Stomach (tissue), 9 donors: ENCODE data around the gene MDFIC. TPM values are rescaled to one million over a fixed set of nuclear protein-coding genes. Genes with fewer than 3 reads are reported as not detected.

Experiments
- DNase-seq, 2 donors: peaks; one replicate each; pipeline versions ENCODE4 v3.0.0 to v3.0.0-alpha.2; 2013 to 2019
- H3K27ac ChIP-seq, 5 donors: fragments of 200-600 bp in 4 of 5; sonication (generic) in 4 of 5; one replicate each; pipeline ENCODE4 v1.5.1; 2013 to 2019; ENCODE audit warnings: mild to moderate bottlenecking in 1 of 5, moderate library complexity in 1 of 5
- H3K27me3 ChIP-seq, 3 donors: fragments of 200-600 bp; sonication (generic); one replicate each; pipeline ENCODE4 v1.5.1; 2017 to 2019; ENCODE audit warnings: mixed run types in 1 of 3
- H3K36me3 ChIP-seq, 4 donors: fragments of 200-600 bp; sonication (generic); 1 replicate in 3 of 4; 2 replicates in 1 of 4; pipeline ENCODE4 v1.5.1; 2016 to 2019
- H3K4me1 ChIP-seq, 4 donors: fragments of 200-600 bp; sonication (generic); one replicate each; pipeline ENCODE4 v1.5.1; 2016 to 2019
- H3K4me3 ChIP-seq, 4 donors: fragments of 200-600 bp; sonication (generic) in 3 of 4; one replicate each; pipeline ENCODE4 v1.5.1; 2016 to 2019; ENCODE audit warnings: mild to moderate bottlenecking in 1 of 4
- H3K9me3 ChIP-seq, 4 donors: fragments of 200-600 bp; sonication (generic); one replicate each; pipeline ENCODE4 v1.5.1; 2016 to 2019
- CTCF ChIP-seq, 7 experiments: fragments of 450-650 bp in 4 of 7; fragments of 200-600 bp in 3 of 7; sonication (generic) in 3 of 7; IDR thresholded peaks; one replicate each; pipeline ENCODE4 v1.5.1; 2016 to 2019; ENCODE audit warnings: antibody characterized with exemption in 7 of 7, control low read depth in 2 of 7, mild to moderate bottlenecking in 1 of 7
- EP300 ChIP-seq: sonication (generic); formaldehyde crosslinking; IDR thresholded peaks from one replicate; pipeline ENCODE4 v1.6.1; 2017; ENCODE audit warnings: antibody characterized with exemption
- POLR2A ChIP-seq, 4 donors: fragments of 450-650 bp; IDR thresholded peaks; one replicate each; pipeline ENCODE4 v1.6.1; 2016; ENCODE audit warnings: antibody characterized with exemption in 4 of 4, control low read depth in 2 of 4, mild to moderate bottlenecking in 1 of 4, moderate library complexity in 1 of 4
- POLR2AphosphoS5 ChIP-seq, 3 donors: sonication (generic); formaldehyde crosslinking; IDR thresholded peaks; one replicate each; pipeline ENCODE4 v1.6.1; 2016; ENCODE audit warnings: antibody characterized with exemption in 3 of 3
- WGBS, 5 donors: extraction: QIAGEN DNeasy Blood & Tissue Kit in 3 of 5; methylation state at CpG; one replicate each; pipeline versions ENCODE4 v1.1.5 to v1.1.7; 2013 to 2018; 5-methylcytosine and 5-hydroxymethylcytosine counted together
- intact Hi-C: fragments of 100-400 bp; cut with DNase I; formaldehyde crosslinking; loops from one replicate; pipeline ENCODE4 v1.15.1; 2023; ENCODE audit warnings: low total_unique reads
- polyA plus RNA-seq, 3 donors: library from polyadenylated mRNA; stranded (reverse); fragments of 200-250 nt; gene quantifications; one replicate each; pipeline ENCODE4 v1.2.3, GENCODE V29; 2013
- total RNA-seq, 5 donors: library from RNA; depleted of rRNA; stranded (reverse); fragments of >200 nt; gene quantifications; one replicate each; pipeline versions ENCODE4 v1.1.0 to v1.2.3, GENCODE V29; 2014 to 2016
- donor health status: healthy with polysubstance abuse.
- donor health status: Bipolar disorder and iron deficiency.
- donor health status: healthy.

The MDFIC gene
- total and polyA plus RNA-seq, 8 donors = 6.9 to 39.8 (median 8.6) TPM

- TF ChIP-seq EP300 (no peak), POLR2AphosphoS5 (IDR thresholded peaks at IDR 0.05) (no peak), CTCF (IDR thresholded peaks at IDR 0.05) (no peak), POLR2A (IDR thresholded peaks at IDR 0.05) (no peak)
- Histone ChIP-seq H3K4me1 (no peaks in the 10 kb centered on the region), H3K4me3 (no peak overlapping the region), H3K27me3 (no peaks in the 10 kb centered on the region), H3K36me3 (no peaks in the 10 kb centered on the region), H3K9me3 (no peaks in the 10 kb centered on the region), H3K27ac (no peak overlapping the region)
- intact Hi-C loops = no loop called here
- no peak for DNase-seq
- 84 to 92% (median 91%) methylated on average over 2 of the region's 2 CpGs for WGBS, 5 donors
These were observed 115.4 kb downstream of the MDFIC start for GRCh38 chr7:115037128-115037802.

GRCh38 chr7:115038158-115038557 is 116.3 kb downstream of the MDFIC start:
- Histone ChIP-seq H3K27ac (no peak overlapping the region), H3K36me3 (no peaks in the 10 kb centered on the region), H3K27me3 (no peaks in the 10 kb centered on the region), H3K9me3 (no peaks in the 10 kb centered on the region), H3K4me1 (no peaks in the 10 kb centered on the region), H3K4me3 (no peak overlapping the region)
- intact Hi-C loops = no loop called here
- 82 to 91% (median 85%) methylated on average over 4 of the region's 4 CpGs for WGBS, 5 donors
- TF ChIP-seq EP300 (no peak), POLR2AphosphoS5 (IDR thresholded peaks at IDR 0.05) (no peak), CTCF (IDR thresholded peaks at IDR 0.05) (no peak), POLR2A (IDR thresholded peaks at IDR 0.05) (no peak)
- DNase-seq = no peak

- DNase-seq = no peak
- H3K4me1 ChIP-seq = no peaks in the 10 kb centered on the region
- 78 to 91% (median 88%) methylated on average over 8 of the region's 8 CpGs for WGBS, 5 donors
- H3K9me3 ChIP-seq = no peaks in the 10 kb centered on the region
- intact Hi-C loops = no loop called here
- H3K27ac ChIP-seq = no peak overlapping the region
- no peak overlapping the region for H3K4me3 ChIP-seq
- H3K36me3 ChIP-seq = no peaks in the 10 kb centered on the region
- no peaks in the 10 kb centered on the region for H3K27me3 ChIP-seq
- no peak for TF ChIP-seq POLR2AphosphoS5 (IDR thresholded peaks at IDR 0.05)
- no peak for TF ChIP-seq EP300
These were observed 118.2 kb downstream of the MDFIC start for GRCh38 chr7:115040057-115040456.

GRCh38 chr7:115040495-115040894 is 118.6 kb downstream of the MDFIC start:
- Histone ChIP-seq H3K4me3 (no peak overlapping the region), H3K27ac (no peak overlapping the region), H3K27me3 (no peaks in the 10 kb centered on the region), H3K4me1 (no peaks in the 10 kb centered on the region), H3K36me3 (no peaks in the 10 kb centered on the region), H3K9me3 (no peaks in the 10 kb centered on the region)
- intact Hi-C loops = no loop called here
- no peak for DNase-seq
- TF ChIP-seq POLR2AphosphoS5 (IDR thresholded peaks at IDR 0.05) = no peak
- TF ChIP-seq EP300 = no peak
- no peak for TF ChIP-seq CTCF (IDR thresholded peaks at IDR 0.05)
- no peak for TF ChIP-seq POLR2A (IDR thresholded peaks at IDR 0.05)

- 33 to 93% (median 62%) methylated on average over 2 of the region's 2 CpGs for WGBS, 5 donors
- intact Hi-C loops = no loop called here
- no peak for DNase-seq
- Histone ChIP-seq H3K36me3 (no peaks in the 10 kb centered on the region), H3K4me3 (no peak overlapping the region), H3K9me3 (no peaks in the 10 kb centered on the region), H3K27ac (no peak overlapping the region), H3K4me1 (peaks cover 0 to 4% (median 0%) of the 10 kb centered on the region in 4 donors), H3K27me3 (no peaks in the 10 kb centered on the region)
- no peak for TF ChIP-seq EP300
- TF ChIP-seq POLR2AphosphoS5 (IDR thresholded peaks at IDR 0.05) = no peak
- no peak for TF ChIP-seq CTCF (IDR thresholded peaks at IDR 0.05)
- TF ChIP-seq POLR2A (IDR thresholded peaks at IDR 0.05) = no peak
These were observed 120.7 kb downstream of the MDFIC start for GRCh38 chr7:115042596-115042995.
